NCI-H1048 (cell line): Measurements from ENCODE around the gene MRPS18B.
A peak's percentile ranks its signal among the peaks of the same experiment; 100 is the strongest.
"Not testable (repeated sequence)": the region's sequence is repeated elsewhere in the genome, so short reads cannot be mapped to it uniquely, and the experiment has no call there.

Experiments used
- DNase-seq: peaks from one replicate; lab custom pipeline; 2025; lab: John Stamatoyannopoulos, UW

MRPS18B gene

DNA sequence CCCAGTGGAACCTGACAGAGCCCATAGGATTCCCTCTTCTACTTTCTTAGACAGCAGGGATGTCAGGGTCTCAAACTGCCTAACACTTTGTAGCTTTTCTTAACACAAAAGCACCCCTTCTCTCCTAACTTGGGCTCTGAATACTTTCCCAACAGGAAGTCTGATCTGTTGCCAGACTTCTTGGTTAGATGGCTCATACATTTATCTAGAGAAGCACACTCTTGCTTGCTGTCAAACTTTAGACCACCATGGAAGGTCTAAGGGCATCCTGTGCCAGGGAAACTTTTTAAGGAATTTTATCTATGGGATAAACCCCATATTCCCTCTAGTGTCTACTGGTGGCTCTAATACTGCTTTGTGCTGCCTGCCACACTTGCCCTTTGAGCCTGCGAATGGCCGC is 26.0 kb downstream of the MRPS18B start:
- no peak for DNase-seq

DNA sequence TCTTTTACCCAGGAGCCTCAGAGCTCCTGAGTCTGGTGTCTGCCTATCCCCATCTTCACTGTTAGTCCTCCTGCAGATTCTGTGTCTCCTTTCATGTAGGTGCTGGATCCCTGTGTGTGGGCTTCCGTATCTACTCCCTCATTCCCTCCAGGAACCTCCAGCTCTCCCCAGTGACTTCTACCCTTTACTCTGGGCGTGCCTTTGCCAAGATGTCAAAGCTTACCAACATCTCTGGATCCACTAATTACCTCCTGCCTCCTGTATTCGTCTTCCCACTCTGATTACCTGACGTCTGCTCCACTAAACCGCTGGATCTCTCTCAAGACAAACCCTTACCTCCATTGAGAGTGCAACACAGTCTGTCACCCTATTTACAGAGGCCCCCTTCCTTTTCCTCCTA is 27.1 kb downstream of the MRPS18B start:
- no peak for DNase-seq

DNA sequence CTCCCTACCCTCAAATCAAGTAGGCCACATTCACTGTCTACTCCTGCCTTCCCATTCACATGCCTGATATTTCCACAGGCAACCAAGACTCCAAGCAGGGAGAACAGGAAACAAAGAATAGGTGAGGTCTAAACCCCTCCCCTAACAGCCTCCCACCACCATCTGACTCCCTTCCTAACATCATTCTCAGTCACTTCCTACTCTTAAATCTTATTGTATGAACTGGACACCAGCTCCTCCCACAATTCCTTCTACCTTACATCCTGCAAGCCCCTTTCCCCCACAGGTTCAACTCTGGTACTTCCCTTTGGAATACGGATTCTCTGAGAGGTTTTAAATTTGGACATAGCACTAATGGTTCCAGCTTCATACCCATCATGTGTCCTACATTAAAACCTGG is 28.3 kb downstream of the MRPS18B start:
- no peak for DNase-seq

DNA sequence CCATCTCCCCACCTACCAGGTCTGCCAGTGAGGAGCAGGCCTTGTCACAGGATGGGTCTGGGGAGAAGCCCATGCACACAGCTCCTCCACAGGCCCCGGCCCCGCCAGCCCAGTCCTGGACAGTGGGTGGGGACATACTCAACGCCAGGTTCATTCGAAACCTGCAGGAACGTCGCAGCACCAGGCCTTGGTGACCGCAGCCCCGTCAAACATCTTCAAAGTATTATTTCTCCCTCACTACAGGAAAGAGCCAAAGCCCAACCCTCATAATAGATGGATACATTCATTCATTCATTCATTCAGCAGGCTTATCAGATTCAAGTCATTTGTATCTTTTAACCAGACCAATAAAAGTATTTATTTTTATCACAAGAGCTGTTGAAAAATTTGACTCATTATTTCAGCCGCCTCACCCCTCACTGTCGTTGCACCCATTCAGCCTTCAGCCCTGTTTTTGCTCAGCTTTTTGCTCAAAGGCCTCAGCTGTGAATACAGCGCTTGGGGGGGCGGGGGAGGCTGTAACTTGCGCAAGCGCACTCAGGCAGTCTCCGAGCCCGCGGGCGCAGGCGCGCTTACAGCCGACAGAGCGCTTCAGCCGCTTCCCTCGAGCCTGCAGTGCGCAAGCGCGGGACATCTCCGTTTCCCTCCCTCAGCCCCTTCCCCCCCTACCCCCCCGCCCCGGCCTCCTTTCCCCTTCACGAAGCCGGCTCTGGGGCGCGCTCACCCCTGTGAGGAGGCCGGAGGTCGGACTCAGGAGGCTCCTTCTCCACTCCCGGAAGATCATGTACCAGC is 29.0 kb downstream of the MRPS18B start, which contains the start of gene C6orf136:
Gene C6orf136, plus strand, starts transcription at position 684 of the 792 bp plus-strand sequence. Its CDS starts 99 bp downstream, at position 783.
- peak; percentile 72 for DNase-seq

DNA sequence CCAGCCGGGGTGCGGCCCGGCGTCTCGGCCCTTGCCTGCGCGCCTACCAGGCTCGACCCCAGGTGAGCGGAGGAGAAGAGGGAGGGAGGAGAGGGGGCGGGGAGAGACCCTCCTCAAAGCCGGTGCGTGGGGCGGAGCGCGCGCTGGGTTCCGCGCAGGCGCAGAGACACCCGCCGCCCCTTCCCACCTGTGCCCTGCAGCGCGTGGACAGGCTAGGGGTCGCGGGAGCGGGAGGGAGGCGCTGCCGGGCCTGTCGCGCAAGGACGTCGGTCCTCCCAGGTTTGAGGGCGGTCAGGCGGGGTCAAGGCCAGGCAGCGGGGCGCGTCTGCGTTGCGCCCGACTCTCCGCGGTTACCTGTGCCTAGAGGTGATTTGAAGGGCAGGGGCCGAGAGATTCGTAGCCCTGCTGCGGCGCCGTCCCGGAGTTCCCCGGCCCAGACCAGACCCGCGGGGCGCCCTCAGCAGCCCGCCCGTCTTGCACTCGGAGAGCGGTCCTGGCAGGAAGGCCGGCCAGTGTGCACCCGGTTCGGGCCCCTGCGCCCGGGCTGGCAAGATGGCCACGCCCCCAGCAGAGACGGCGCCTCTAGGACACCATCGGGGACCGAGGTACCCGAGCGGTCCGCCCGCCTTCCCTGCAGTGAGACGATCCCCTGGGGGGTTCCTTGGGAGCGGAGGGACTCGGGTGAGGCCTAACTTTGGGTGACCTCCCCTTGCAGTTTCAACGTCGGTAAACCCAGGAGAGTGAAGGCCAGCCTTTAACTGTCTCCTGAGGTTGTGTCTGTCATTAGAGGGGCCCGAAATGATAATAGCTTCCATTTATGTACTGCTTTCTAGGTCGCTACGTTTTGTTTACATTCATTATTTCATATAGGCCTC is 29.8 kb downstream of the MRPS18B start:
- DNase-seq: peak; percentile 67

DNA sequence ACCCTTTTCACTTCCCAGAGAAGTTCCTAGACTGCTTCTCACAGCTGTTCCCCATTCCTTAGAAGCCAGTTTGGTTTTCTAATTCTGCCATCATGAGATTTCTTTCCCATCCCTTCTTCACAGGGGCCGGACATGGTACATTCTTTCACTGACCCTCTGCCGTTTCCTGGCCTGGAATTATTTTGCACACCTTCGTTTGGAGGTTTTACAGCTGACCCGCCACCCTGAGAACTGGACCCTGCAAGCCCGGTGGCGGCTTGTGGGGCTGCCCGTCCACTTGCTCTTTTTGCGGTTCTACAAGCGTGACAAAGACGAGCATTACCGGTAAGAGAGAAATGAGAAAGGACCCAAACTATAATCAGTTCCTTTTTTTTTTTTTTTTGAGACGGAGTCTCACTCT is 33.5 kb downstream of the MRPS18B start:
- no peak for DNase-seq

DNA sequence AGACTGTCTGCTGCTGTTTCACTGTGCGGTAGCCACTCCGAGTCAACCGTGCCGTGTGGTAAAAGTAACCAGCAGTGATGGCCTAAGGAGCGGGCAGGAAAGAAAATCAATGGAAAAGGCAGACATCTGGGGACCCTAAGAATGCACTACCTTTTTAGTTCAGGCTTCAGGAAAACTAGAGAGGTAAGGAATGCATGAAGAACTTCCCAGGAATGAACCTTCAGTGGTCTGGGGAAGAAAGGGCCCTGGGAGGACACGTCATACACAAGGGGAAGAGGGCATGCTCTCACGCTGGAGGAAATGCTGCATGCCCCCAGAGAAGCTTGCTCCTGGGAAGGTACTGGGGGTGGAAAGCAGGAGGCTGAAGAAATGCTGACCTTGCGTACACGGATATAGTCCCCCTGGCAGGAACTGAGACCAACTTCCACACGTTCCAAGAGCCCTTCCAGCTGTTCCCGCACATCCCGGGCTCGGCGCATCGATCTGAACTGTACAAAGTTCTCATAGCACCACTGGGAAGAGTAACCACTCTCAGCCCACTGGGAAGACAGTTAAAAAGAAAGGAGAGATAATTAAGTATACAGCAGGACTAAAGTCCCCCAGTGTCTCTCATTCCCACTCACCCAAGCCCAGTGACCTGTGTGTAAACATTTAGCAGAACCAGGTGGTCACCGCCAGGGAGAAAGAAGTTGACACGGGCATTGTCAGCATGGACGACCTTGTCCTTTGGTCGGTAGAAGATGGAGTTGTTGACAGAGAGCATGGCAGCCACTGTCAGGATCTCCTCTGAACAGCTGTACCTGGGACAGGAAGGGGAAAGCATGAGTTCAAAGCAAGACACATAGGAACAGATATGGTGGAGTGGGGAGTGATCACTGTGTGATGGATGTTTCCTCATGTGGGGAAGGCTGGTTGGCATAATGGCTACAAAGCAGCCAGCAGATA is 37.4 kb downstream of the MRPS18B start:
- DNase-seq: no peak

DNA sequence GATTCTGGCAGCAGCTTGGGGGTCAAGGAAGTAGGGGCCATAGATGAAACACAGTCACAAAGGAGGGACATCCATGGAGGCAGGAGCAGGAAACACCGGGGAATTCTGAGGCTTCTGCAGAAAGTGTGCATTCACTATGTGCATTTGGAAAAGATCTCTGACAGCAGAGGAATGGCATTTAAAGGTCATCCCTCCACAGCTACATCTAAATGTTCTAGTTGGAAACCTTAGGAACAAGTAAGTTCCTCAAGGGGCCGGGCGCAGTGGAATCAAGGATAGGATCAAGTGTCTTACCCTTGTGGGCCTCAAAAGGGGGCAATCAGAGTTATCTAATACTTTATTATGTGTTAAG is 38.1 kb downstream of the MRPS18B start:
- DNase-seq: no peak

DNA sequence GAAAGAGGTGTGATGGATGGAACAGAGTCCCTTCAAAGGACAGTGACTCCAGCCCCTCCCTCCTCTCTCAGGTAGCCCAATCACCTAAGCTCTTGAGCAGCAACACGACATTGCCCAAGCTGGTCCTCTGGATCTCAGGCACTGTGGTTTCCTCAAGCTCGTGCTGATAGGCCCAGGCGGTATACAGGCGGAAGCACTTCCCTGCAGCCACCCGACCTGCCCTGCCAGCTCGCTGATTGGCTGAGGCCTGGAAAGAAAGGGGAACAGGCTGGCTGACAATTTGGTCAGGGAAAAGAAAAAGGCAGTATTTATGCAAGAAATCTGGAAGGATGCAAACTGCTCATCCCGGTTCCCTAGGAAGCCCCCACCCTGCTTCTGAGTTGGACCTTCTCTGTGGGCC is 38.9 kb downstream of the MRPS18B start:
- DNase-seq: no peak

DNA sequence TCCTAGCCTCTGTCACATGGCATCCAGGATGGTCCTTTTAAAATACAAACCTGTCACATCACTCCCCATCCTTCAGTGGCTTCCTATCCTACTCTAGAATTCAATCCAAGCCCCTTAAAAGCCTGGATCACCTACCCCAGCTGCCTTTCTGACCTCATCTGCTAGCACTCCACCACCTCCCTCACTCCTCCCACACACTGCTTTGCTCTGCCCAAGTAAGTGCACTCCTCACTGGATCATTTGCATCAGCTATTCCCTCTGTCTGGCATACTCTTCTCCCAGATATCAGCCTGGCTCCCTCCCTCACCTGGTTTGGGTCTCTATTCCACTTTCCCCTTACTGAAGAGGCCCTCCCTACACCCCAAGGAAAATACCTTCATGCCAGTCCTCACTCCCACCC is 39.8 kb downstream of the MRPS18B start:
- no peak for DNase-seq

DNA sequence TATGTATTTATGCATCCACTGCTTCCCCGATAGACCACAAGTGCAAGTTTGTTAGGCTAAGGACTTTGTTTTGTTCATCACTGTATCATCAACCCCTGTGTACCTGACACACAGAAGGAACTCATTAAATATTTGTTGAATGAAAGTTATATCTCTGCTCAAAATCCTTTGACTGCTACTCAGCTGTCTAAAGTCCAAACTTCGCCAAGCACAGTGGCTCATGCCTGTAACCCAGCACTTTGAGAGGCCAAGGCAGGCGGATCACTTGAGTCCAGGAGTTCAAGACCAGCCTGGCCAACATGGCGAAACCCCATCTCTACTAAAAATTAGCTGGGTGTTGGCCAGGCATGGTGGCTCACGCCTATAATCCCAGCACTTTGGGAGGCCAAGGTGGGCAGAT is 40.3 kb downstream of the MRPS18B start:
- DNase-seq: not testable (repeated sequence)

DNA sequence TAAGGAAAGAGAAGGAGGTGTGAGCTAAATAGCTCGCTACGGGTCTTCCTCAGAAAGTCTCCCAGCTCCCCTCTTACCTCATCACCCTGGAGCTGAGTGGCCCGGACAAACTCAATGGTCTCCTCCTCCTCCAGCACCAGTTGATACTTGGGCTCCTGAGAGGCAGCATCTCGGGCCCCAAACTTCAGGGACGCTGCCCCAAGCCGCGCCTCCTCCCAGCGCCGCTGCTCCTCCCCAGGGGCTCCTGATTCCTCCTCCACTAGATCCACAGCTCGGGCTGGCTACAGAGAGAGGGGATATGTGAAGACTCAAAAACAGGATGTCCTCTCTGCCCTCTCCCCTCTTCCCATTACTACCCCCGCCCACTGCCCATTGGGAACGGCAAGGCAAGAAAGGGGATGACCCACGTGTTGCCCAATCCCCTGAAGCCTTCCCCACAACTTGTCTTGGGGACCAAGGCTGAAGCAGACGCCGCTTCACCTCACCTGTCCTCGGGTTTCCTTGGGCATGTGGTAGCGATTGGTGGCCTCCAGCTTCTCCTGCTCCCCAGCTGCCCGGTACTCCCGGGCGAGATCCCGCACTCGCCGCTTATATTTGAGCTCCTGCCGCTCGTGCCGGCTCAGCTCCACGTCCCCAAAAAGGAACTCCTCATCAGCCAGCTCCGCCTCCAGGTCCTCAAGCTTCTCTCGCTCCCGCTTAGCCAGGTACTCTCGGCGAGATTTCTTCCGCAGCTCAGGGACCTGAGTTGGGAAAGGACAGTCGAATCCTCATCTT is 47.5 kb downstream of the MRPS18B start:
- DNase-seq: no peak

DNA sequence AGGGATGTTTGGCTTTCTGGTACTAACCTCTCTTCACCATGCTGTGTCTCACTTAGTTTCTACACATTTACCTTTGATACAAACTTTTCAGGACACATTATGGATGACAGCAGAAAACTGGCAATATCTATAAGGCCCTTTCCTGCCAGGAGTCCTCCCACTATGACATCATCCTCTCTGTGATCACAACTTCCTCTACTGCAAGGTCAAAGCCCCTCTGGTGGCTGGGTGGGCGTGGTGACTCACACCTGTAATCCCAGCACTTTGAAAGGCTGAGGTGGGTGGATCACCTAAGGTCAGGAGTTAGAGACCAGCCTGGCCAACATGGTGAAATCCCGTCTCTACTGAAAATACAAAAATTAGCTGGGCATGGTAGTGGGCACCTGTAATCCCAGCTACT is 48.7 kb downstream of the MRPS18B start:
- DNase-seq: not testable (repeated sequence)

DNA sequence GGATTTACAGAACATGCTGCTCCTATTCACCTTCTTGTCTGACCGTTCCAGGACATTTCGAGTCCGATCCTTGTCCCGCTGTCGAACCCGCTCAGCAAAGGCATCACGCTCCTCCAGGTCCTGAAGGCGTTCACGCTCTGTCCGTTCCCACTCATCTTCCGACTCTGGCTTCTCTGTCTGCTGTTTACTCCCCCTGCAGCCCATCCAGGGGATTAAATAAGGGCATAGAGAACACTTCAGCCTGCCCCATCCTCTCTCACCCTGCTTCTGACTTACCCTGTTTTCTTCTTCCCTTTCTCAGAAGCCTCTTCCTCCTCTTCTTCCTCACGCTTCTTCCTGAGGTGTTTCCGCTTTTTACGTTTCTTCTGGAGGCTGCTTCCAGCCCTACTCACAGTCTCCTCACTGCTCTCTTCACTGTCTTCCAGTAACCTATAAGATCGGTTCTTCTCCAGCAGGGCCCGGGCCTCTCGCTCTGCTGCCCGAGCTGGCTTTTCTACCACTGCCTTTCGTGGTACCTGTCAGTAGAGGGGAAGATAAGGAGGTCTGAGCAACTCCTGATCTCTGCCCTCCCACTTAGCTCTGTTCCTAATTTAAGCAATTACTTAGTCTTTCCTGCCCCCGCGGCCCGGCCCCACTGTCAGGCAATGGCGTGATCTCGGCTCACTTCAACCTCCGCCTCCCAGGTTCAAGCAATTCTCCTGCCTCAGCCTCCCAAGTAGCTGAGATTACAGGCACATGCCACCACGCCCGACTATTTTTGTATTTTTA is 53.3 kb downstream of the MRPS18B start:
- DNase-seq: no peak

DNA sequence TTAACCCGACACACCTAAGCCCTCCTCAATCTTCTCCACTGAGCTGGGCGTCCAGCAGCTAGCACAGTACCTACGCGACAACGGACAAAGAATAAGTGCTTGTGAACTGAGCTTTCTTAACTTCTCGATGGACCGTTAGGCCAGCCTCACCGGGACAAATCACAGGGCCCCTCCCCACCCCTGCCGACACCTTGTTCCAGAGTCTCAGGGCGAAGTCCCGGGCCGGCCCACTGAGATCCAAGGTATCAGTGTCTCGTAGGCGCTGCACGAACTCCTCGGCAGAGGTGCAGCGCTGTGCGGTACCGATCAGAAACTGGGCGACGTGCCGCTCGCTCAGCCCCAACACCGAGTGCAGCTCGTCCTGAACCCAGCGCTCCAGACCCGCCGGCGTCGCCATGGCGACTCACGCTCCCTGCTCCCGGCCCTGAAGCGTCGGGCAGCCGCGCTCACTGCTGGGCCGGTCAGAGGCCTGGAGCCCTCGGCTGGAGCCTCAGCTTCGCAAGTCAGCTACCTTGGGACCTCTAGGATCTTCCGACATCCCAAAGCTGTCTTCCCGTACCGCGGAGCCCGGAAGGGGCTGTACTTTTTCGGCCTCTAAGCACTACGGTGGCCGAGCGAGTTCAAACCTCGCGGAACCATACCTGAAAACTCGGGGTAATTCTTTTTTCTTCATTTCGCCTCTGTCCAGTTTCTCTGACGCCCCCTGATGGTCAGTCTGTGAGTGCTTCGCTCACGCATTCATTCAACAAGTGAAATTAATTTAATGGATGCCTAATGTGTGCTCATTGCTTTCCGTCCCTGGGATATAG is 55.0 kb downstream of the MRPS18B start, which contains the start of gene DHX16:
Gene DHX16, minus strand, starts transcription at position 562 of the 809 bp plus-strand sequence. Its CDS starts 165 bp downstream, at position 397.
- DNase-seq: peak; percentile 82
